HEK293T (cell line): Measurements from ENCODE around the gene CTPS1.

Source experiments
- CTCF ChIA-PET: fragments of 350-600 bp; formaldehyde crosslinking; extraction: SDS; loops from one replicate; lab custom pipeline; 2021; ENCODE audit warnings: antibody characterized with exemption, inconsistent platforms; lab: Yijun Ruan, JAX
- POLR2A ChIA-PET: fragments of 350-600 bp; formaldehyde crosslinking; extraction: SDS; loops from one replicate; lab custom pipeline; 2020; ENCODE audit warnings: antibody characterized with exemption, inconsistent platforms; lab: Yijun Ruan, JAX
- DNase-seq: peaks from one replicate; pipeline ENCODE4 v3.0.0; 2012; ENCODE audit warnings: mixed read lengths; ENCODE audit errors: extremely low spot score
- ARNT ChIP-seq: fragments of 450-650 bp; IDR thresholded peaks from 2 replicates; pipeline ENCODE4 v1.6.1; 2017; ENCODE audit warnings: mild to moderate bottlenecking
- BHLHE40 ChIP-seq: fragments of 450-650 bp; IDR thresholded peaks from 2 replicates; pipeline ENCODE4 v1.6.1; 2016; ENCODE audit warnings: mild to moderate bottlenecking, moderate library complexity, borderline replicate concordance
- CTBP1 ChIP-seq: fragments of 450-650 bp; IDR thresholded peaks from 2 replicates; pipeline ENCODE4 v1.6.1; 2016; ENCODE audit warnings: borderline replicate concordance
- ELF4 ChIP-seq: fragments of 450-650 bp; IDR thresholded peaks from 2 replicates; pipeline ENCODE4 v1.6.1; 2017; ENCODE audit warnings: antibody characterized with exemption
- FOXA1 ChIP-seq: fragments of 450-650 bp; IDR thresholded peaks from 2 replicates; pipeline ENCODE4 v1.6.1; 2016; ENCODE audit warnings: mild to moderate bottlenecking
- FOXK2 ChIP-seq: fragments of 450-650 bp; IDR thresholded peaks from 2 replicates; pipeline ENCODE4 v1.6.1; 2016; ENCODE audit warnings: mild to moderate bottlenecking
- FOXM1 ChIP-seq: fragments of 450-650 bp; IDR thresholded peaks from 2 replicates; pipeline ENCODE4 v1.6.1; 2017; ENCODE audit warnings: mild to moderate bottlenecking, borderline replicate concordance
- HDGF ChIP-seq: fragments of 450-650 bp; IDR thresholded peaks from 2 replicates; pipeline ENCODE4 v1.6.1; 2017; ENCODE audit warnings: antibody characterized with exemption, borderline replicate concordance
- L3MBTL2 ChIP-seq: fragments of 450-650 bp; conservative IDR thresholded peaks from 2 replicates; pipeline ENCODE4 v1.6.1; 2016; ENCODE audit warnings: mild to moderate bottlenecking
- LEF1 ChIP-seq: fragments of 450-650 bp; IDR thresholded peaks from 2 replicates; pipeline ENCODE4 v1.6.1; 2017; ENCODE audit warnings: mild to moderate bottlenecking, borderline replicate concordance
- NFRKB ChIP-seq: fragments of 450-650 bp; IDR thresholded peaks from 2 replicates; pipeline ENCODE4 v1.6.1; 2016; ENCODE audit warnings: mild to moderate bottlenecking, moderate library complexity
- SP1 ChIP-seq: fragments of 450-650 bp; IDR thresholded peaks from 2 replicates; pipeline ENCODE4 v1.6.1; 2017
- SUZ12 ChIP-seq: fragments of 450-650 bp; IDR thresholded peaks from 2 replicates; pipeline ENCODE4 v1.6.1; 2016; ENCODE audit warnings: mild to moderate bottlenecking
- TARDBP ChIP-seq: fragments of 450-650 bp; IDR thresholded peaks from 2 replicates; pipeline ENCODE4 v1.6.1; 2016
- ZNF384 ChIP-seq: fragments of 450-650 bp; IDR thresholded peaks from 2 replicates; pipeline ENCODE4 v1.6.1; 2016
- TF ChIP-seq, protein P1 (sequence below): fragments of 450-650 bp; IDR thresholded peaks from 2 replicates; pipeline ENCODE4 v1.6.1; 2016

Gene CTPS1

DNA sequence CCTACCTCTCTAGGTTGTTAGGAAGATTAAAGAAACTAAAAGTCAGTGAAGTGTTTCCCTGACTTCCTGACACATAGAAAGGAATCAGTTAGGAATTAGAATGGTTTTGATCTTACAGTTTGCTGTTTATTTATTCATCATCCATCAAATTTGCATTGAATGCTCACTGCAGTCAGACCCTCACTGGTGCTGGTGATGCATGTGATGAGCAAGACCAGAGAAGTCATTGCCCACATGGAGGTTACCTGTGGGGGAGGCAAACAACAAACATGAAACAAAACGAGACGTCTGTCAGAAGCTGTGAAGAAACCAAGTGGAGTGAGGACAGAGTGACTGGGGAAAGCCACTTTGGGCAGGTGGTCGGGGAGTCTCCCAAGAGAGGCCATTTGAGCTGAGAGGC is 6.4 kb downstream of the CTPS1 start:
- DNase-seq = no peak
- CTCF ChIA-PET = no interaction called here
- TF ChIP-seq LEF1 (no peak), SP1 (no peak), SUZ12 (no peak), FOXA1 (no peak), HDGF (no peak), ELF4 (no peak), FOXK2 (no peak), BHLHE40 (no peak), CTBP1 (no peak)
- TF ChIP-seq, protein P1, sequence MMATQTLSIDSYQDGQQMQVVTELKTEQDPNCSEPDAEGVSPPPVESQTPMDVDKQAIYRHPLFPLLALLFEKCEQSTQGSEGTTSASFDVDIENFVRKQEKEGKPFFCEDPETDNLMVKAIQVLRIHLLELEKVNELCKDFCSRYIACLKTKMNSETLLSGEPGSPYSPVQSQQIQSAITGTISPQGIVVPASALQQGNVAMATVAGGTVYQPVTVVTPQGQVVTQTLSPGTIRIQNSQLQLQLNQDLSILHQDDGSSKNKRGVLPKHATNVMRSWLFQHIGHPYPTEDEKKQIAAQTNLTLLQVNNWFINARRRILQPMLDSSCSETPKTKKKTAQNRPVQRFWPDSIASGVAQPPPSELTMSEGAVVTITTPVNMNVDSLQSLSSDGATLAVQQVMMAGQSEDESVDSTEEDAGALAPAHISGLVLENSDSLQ = no peak
- POLR2A ChIA-PET = no interaction called here

DNA sequence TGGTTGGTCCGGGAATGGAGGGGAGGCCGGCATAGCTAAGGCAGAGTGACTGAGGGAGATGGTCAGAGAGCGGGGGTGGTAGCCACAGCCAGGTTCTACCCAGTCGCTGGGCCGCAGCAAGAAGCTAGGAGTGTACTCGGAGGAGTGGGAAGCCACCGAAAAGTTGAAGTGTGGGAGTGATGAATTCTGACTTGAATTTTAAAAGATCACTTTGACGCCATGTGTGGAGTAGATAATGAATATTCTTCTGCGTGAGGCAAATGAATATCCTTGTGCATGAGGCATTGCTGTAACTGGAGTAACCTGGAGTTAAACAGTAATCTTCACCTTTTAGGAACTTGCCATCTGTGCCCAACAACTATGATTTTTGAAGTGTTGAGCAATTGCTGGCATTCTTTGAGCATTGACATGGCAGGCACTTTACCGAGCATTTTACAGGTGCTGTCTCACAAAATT is 6.9 kb downstream of the CTPS1 start:
- POLR2A ChIA-PET = no interaction called here
- CTCF ChIA-PET = no interaction called here
- DNase-seq = no peak
- TF ChIP-seq LEF1 (no peak), CTBP1 (no peak), FOXK2 (no peak), TARDBP (no peak), NFRKB (no peak), L3MBTL2 (no peak), FOXM1 (no peak), FOXA1 (no peak)
- TF ChIP-seq, protein P1 = no peak

DNA sequence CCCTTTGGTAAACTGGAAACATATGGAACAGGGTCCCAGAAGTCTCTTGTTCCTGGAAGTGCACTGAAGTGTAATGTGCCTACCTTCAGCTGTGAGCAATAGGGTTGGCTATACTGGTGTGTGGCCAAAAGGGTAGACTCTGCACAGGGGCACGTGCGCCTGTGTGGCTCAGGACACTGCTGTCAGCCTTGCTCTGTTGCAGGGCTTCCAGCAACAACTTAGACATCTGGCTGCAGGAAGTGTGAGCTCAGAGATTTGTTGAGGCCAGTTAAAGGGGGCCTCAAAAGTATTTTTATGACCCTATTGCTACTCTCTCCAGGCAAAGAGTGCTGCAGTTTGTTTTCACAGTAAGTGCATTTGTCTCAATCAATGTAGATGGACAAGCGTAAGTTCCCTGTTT is 7.5 kb downstream of the CTPS1 start:
- ChIA-PET POLR2A (interaction anchor here (0.9 kb wide), 1 partner anchor 16 kb away, joined by 3 read pairs; no protein-coding TSS in a partner anchor), CTCF (no interaction called here)
- TF ChIP-seq LEF1 (no peak), L3MBTL2 (no peak), FOXM1 (no peak), TARDBP (no peak), HDGF (no peak), BHLHE40 (no peak), NFRKB (no peak), FOXA1 (no peak), CTBP1 (no peak), ELF4 (no peak), ZNF384 (no peak), FOXK2 (no peak), SUZ12 (no peak), SP1 (no peak), ARNT (no peak)
- TF ChIP-seq, protein P1 = no peak
- DNase-seq = no peak

DNA sequence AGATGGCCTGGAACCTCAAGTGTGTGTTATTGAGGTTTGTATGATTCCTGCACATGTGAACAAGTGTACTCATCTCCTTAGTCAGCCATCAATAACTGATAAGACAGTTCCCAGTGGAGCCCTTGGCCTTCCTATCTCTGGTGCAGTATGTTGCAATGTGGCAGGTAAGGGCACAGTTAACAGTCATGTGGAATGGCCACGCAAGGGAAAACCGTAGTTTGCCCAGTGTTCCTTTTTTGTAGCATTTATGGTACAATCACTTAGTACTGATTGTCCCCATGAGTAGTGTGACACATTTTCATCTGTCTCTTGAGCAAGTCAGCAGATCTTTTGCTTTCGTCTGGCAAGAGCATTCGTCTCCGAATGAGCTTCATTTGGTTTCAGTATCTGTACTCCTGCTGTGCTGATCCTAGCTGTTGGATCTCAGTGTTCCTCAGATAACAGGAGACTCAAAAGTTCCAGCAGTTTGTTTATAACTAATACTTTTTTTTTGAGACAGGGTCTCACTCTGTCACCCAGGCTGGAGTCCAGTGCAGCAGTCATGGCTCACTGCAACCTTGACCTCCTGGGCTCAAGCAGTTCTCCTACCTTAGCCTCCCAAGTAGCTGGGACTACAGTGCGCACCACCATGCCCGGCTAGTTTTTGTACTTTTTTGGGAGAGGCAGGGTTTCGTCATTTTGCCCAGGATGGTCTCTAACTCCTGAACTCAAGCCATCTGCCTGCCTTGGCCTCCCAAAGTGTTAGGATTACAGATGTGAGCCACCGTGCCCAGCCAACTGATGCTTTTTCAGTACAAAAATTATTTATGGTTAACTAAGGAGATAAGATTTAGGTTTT is 8.2 kb downstream of the CTPS1 start:
- TF ChIP-seq NFRKB = no peak
- no peak for TF ChIP-seq FOXA1
- no peak for TF ChIP-seq HDGF
- TF ChIP-seq ZNF384 = no peak
- no peak for TF ChIP-seq SP1
- TF ChIP-seq ELF4 = no peak
- no peak for TF ChIP-seq LEF1
- TF ChIP-seq TARDBP = no peak
- TF ChIP-seq ARNT = no peak
- TF ChIP-seq SUZ12 = no peak
- TF ChIP-seq FOXK2 = no peak
- TF ChIP-seq BHLHE40 = no peak
- TF ChIP-seq CTBP1 = no peak
- DNase-seq = no peak
- ChIA-PET CTCF (no interaction called here), POLR2A (interaction anchor here (0.9 kb wide), 1 partner anchor 15 kb away, joined by 3 read pairs; no protein-coding TSS in a partner anchor)

DNA sequence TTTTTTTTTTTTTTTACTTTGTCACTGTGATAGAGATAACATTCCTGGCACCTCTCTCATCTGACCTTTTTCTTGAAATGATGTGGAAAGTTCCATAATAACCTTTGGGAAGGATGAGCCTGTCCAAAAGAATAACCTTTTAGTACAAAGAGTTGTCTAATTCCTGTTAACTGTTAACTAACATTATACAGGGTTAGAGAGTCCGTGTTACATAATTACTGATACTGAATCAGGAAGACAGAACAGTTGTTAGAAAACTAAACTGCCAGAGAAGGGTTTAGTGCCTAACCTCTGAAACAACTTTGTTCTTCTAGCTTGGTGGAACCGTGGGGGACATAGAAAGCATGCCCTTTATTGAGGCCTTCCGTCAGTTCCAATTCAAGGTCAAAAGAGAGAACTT is 8.8 kb downstream of the CTPS1 start:
- TF ChIP-seq TARDBP = no peak
- POLR2A ChIA-PET = interaction anchor here (0.8 kb wide), 1 partner anchor 8 kb away, joined by 3 read pairs; no protein-coding TSS in a partner anchor
- CTCF ChIA-PET = no interaction called here
- no peak for DNase-seq

DNA sequence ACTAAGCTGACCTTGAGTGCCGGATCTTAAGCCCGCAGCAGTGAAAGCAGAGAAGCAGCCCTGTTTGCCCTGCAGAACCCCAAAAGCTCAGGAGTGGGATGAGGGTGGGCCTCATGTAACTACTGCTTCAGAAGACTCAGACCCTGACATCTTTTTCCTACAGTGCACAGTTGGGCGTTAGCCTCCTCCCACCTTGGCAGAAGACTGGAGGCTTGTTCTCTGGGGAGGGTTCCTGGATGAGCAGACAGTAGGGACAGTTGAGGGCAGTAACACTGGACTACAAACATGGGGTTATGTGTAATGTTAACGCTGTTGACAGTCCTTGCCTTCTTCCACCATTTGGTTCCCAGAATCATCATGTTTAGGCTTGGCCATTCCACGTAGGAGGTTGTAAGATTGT is 9.6 kb downstream of the CTPS1 start:
- ChIA-PET CTCF (no interaction called here), POLR2A (interaction anchor here (0.8 kb wide), 1 partner anchor 9 kb away, joined by 3 read pairs; no protein-coding TSS in a partner anchor)
- no peak for DNase-seq
- TF ChIP-seq ELF4 (no peak), FOXM1 (no peak), BHLHE40 (no peak), HDGF (no peak), FOXK2 (no peak), SUZ12 (no peak), SP1 (no peak), NFRKB (no peak), ARNT (no peak), TARDBP (no peak), FOXA1 (no peak), L3MBTL2 (no peak), CTBP1 (no peak), ZNF384 (no peak), LEF1 (no peak)
- TF ChIP-seq, protein P1 = no peak
